GM18951 (cell line): ENCODE results near the gene UBE2D4.
"Not testable (repeated sequence)": the region's sequence is repeated elsewhere in the genome, so short reads cannot be mapped to it uniquely, and the experiment has no call there.

Source experiments
- POLR2A ChIP-seq: IDR thresholded peaks from 4 replicates; pipeline ENCODE4 v1.6.1; 2011; ENCODE audit warnings: mild to moderate bottlenecking; ENCODE audit not compliant: insufficient read length, insufficient read depth; ENCODE audit errors: extremely low read depth
- in situ Hi-C: fragments of 300-500 bp; cut with MboI; formaldehyde crosslinking; loops from one replicate; pipeline ENCODE4 v1.12.0; 2022; ENCODE audit warnings: low sequenced_read_pairs, mixed read lengths, inconsistent platforms; ENCODE audit not compliant: unreplicated experiment

UBE2D4 gene

DNA sequence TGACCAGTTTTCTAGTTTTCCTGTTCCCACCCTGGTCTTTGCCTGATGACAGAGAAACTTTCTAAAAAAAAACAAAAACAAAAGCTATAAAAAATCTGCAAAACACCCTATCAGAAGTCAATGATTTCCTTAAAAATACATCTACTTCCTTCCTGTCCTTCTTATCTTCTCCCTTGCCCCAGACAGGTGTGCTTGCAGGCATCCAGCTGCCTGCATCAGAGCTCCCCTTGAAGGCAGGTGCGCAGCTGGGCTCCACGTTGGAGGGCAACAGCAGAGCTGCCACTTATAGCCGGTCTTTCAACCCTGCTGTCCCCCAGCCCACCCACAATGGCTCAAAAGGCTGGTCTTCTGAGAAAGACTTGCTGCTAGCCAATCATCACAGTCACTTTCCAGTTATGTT lies 29.8 kb downstream of the UBE2D4 start:
- in situ Hi-C loops: no loop called here
- no peak for TF ChIP-seq POLR2A

DNA sequence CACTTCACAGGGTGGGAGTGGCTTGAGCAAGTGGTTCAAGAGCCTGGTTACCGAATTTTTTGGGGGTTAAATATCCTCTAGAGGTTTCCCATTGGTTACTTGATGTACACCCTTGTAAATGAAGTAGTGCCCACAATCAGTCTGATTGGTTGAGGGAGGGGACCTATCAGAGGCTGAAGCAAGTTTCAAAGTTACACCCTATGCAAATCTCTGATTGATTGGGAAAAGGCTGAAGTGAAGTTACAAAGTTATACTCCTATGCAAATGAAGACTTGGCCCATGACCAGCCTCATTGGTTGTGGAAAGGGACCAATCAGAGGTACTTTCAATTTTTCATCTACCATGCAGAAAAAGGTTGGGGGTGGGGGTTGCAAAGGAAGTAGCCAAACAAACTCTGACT lies 34.7 kb downstream of the UBE2D4 start:
- in situ Hi-C loops: no loop called here
- TF ChIP-seq POLR2A: no peak

DNA sequence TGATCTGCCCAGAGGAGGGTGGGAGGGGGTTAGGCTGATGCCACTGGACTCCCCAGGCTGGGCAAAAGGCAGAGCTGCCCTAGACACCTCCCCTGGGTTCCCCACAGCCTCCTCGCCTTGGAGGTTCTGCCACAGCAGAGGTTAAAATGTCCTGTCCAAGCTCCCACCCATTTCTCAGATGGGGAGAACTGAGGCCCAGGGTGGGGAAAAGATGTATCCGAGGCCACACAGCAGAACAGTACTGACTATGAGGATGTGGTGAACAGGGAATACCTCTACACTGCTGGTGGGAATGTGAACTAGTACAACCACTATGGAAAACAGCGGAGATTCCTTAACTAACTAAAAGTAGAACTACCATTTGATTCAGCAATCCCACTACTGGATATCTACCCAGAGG lies 40.2 kb downstream of the UBE2D4 start:
- in situ Hi-C loops: not testable (repeated sequence)

DNA sequence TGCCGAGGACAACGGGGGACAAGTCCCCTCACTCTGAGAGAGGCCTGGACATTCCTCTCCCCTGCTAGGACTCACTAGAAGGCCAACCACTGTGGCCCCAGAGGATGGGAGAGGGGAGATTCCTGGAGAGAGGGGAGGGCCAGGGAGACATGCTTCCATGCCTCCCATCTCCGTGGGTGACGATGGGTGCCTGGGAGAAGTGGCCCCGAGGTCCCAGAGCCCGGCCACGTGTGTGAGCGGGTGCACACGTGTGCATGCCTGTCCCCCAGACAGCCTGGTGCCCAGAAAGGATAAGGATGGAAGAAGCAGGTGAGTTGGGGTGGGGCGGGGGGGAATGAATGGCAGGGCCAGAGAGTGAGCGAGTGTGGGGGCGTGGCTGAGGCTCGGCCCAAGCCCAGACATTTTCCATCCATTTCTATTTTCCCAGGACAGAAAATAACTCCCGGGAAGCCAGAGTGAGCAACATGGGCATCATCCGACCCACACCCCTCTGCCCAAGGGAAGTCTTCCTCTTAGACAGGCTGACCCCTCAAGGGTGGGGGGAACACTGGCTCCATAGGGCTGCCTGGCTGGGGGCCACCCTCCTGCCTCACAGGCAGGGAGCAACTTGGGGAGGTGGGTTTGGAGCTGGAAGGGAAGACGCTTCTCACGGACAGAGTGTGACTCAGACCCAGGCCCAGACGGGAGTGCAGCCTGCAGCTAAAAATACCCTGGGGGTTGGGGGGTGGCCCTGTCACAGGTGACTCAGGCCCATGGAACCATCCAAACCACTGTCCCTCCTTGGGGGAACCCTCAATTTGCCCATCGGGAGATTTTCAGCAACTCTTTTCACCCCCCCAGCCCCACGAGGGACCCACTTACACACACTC lies 42.2 kb downstream of the UBE2D4 start:
- in situ Hi-C loops: not testable (repeated sequence)

DNA sequence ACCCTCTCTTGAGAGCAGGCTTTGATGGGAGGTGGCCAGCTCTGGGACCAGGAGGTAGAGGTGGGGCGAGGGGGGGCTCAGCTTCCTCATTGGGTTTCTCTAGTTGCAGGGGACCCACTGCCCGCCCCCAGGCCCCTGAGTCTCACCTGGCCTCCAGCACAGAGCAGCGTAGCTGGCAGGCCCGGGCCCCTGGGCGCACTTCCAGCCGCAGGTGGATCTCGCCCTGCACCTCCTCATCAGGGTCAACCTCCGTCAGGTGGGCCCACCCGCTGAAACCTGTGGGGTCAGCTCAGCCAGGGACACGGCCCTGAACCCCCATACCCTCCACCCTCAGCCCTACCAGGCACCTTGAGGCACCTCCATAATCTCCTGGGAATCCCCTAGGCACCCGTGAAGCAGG lies 43.4 kb downstream of the UBE2D4 start:
- in situ Hi-C loops: not testable (repeated sequence)

DNA sequence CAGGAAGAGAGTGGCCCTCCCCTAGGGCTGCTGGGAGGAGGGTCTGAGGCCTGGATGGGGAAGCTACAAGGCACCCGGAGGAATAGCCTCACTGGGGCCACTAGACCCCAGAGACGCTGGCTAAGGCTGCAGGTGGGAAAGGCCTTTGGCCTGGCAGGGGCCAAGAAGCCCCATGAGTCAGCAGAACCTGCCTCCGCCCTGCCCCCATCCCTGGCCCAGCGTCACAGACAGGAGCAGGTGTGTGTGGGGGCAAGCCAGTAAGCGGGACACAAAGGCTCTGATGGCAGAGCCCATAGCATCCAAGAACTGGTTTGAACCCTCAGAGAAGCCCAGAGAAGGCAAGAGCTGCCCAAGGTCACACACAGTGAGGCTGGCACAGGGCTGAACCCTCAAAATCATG lies 44.5 kb downstream of the UBE2D4 start:
- in situ Hi-C loops: not testable (repeated sequence)

DNA sequence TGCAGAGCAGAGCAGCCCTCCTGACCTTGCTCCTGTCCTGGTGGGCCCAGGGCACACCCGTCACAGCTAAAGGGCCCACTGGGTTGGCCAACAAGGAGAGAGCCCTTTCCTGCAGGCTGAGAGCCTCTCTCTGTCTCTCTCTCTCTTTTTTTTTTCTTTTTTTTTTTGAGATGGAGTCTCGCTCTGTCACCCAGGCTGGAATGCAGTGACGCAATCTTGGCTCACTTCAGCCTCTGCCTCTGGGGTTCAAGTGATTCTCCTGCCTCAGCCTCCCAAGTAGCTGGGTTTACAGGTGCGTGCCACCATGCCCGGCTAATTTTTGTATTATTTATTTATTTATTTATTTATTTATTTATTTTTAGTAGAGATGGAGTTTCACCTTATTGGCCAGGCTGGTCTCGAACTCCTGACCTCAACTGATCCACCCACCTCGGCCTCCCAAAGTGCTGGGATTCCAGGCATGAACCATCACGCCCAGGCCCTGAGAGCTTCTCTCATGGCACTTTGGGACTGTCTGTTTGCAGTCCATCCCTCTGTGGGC lies 47.9 kb downstream of the UBE2D4 start:
- in situ Hi-C loops: not testable (repeated sequence)

DNA sequence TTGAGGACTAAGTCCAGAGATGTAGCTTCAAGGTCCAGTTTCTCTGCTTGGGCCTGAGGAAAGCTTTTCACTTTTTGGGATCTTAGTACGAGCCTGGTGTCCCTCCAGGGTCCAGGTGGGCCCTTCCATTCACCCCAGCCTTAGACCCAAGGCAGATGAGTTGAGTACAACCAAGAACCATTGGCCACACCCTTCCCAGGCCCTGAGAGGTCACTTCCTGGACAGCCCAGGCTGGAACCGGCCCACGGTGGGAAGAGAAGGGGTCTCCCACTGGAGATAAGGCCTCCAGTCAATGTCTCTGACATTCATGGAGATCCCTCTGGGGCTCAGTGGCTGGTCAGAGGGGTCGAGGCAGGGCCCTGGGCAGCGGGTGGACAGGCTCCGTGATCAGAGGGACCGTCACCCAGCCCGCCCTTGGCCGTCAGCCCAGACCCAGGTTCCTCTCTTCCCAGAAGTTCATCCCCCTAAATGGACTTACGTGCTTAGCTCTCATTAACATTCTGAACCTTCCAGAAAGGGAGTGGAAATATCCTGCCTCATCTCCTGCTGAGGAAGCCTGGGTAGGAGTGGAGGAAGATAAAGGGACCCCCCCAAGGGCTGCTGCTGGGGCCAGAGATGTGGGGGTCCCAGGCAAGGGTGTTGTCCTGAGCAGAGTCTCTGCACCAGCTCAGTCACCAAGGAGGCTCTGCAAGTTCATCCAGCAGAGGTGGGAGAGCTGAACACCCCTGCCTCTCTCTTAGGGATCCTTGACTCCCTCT lies 48.7 kb downstream of the UBE2D4 start:
- in situ Hi-C loops: not testable (repeated sequence)

DNA sequence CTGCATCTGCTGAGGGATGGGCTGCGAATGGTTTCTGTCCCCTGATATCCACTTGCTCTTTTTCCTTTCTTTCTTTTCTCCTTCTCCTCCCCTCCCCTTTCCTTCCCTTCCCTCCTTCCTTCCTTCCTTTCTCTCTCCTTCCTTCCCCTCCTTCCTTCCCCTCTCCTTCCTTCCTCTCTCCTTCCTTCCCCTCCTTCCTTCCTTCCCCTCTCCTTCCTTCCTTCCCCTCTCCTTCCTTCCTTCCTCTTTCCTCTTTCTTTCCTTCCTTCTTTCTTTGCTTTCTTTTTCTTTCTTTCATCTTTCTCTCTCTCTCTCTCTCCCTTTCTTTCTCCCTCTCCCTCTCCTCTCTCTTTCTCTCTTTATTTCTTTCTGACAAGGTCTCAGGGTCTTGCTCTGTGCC lies 51.3 kb downstream of the UBE2D4 start:
- in situ Hi-C loops: no loop called here
- TF ChIP-seq POLR2A: no peak

DNA sequence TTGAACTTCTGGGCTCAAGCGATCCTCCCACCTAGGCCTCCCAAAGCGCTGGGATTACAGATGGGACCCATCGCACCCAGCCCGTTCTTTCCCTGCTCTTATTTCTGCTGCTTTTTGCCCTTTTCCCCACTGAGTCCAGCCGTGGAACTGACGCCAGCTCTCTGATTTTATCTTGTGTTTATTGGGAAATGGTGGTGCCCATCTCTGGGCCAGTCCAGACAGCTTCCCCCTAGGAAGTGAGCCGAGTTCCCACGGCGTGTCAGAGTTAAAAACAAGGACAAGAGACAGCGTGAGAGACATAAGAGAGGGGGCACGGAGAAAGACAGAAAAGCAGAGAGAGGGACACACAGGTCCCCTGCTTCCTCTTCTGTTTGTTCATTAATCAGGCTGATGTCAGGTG lies 51.9 kb downstream of the UBE2D4 start:
- in situ Hi-C loops: not testable (repeated sequence)

DNA sequence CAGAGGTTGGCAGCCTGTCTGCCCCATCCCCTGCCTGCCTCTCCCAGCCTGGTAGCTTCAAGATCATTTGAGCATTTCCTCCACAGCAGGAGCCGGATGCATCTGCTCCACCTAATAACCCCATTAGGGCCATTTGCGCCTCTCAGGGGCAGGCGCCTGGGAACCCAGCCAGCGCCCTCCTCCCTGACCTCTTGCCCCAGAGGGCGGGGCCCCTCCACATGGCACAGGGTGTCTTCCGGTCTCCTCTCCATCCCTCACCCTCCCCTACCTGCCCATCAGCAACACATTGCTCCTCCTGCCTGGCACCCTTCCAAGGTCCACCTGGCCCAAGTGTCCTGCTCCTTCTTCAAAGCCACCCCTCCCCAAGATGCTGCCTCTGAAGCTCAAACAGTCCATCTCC lies 56.6 kb downstream of the UBE2D4 start:
- in situ Hi-C loops: not testable (repeated sequence)

DNA sequence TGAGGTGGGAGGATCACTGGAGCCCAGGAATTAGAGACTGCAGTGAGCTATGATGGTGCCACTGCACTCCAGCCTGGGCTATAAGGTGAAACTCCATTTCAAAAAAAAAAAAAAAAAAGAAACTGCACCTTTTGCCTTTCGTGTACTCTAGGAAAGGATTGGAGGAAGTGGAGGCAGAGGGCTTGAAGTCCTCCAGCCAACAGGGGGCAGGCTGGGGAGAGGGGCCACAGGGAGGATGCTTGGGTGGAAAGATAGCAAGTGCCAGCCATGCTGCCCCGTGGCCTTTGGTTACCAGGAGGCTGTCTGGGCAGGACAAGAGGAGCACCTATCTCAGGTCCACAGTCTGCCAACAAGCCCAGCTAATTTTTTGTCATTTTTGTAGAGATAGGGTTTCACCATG lies 57.5 kb downstream of the UBE2D4 start:
- in situ Hi-C loops: not testable (repeated sequence)

DNA sequence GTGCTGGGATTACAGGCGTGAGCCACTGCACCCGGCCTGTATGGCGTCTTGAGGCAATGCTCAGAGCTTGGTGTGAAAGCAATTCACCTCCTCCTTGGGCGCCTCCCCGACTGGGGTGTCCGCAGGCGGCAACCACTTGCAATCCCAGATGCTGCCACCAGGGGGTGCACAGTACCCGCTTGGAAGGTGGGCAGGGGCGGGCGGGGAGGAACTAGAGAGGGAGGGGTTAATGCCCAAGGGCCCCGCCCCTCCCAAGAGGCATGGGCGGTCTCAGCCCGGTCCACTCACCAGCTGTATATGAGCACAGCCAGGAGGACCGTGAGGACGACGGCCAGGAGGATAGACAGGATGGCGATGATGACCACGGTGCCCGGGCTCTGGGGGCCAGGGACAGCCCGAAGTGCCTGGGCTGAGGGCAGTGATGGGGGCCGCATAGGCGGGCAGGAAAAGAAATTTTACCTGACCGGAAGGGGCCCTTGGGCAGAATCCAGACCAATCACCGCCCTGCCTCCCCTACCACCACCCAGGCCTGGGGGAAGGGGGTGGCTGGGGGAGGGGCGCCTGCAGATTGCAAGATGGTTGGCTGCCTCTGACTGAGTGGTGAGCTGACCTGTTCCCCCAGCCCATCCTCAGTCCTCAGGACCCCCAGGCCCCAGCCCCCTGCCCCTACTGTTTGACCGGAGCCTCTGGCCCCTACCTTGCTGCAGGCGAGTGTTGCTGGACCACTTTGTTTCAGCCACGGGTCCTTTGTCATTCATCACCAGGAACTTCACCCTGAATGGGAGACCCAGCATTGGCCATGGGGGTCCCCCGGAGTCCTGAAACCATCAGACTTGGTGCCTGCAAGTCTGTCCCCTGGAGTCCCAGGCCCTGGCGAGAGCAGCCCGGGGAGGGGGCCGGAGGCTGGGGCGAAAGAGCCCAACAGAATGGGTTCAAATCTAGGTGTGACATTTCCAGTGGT lies 59.9 kb downstream of the UBE2D4 start:
- in situ Hi-C loops: not testable (repeated sequence)

DNA sequence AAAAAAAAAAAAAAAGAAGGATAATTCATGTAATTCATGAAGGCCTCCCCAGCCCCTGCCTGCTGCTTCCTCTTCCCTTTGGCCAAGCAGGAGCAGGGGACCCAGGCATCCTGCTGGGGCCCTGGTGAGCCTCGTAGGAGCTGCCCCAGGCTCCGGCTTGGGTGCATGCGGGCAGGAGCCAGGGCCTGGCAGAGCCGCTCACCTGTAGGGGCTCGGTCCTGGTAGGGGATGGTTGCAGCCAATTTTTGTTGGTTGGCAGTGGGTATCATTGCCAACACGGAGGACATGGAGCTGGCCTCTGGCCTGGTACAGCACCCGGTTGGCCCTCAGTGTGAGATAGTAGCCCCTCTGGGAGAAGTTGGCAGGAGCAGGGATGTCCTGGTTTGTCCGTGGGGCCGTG lies 61.2 kb downstream of the UBE2D4 start:
- in situ Hi-C loops: not testable (repeated sequence)

DNA sequence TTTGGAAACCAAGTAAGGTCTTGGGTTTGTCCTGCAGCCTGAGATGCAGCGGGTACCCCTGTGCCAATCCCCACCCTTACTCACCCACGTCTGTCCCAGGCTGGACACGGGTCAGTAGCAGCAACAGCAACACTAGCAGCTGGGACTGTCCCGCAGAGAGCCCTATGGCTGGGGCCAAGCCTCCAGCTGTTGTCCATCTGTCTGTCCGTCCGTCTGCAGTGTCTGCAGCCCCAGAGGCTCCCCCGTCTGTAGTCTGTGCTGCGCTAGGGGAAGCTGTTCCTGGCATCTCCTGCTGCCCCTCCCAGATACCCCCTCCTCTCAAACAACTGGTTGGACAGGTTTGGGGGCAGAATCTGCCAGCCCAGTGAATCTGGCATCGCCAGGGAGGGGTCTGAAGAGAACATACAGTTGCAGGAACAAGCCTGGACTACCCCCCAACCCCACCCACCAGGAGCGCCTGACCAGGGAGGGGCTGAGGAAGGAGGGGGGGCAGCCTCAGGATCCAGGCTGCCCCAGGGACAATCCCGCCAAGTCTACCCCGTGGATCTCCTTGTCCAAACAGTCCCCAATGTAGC lies 63.9 kb downstream of the UBE2D4 start:
- in situ Hi-C loops: not testable (repeated sequence)

DNA sequence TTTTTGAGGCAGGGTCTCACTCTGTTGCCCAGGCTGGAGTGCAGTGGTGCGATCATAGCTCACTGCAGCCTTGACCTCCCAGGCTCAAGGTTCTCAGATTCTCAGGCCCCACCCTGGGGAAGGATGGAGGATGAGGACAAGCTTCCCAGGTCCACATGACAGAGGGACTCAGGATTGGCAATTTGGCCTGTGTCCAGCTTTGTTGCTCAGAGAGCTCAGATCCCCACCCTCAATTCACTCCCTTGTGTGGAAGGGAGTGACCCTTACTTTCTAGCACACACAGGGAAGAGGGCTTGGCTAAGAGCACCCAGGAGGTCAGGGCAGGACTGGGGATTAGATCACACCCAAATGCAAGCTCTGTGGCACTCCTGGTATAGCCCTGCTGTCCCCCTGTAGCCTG lies 64.6 kb downstream of the UBE2D4 start:
- in situ Hi-C loops: not testable (repeated sequence)

DNA sequence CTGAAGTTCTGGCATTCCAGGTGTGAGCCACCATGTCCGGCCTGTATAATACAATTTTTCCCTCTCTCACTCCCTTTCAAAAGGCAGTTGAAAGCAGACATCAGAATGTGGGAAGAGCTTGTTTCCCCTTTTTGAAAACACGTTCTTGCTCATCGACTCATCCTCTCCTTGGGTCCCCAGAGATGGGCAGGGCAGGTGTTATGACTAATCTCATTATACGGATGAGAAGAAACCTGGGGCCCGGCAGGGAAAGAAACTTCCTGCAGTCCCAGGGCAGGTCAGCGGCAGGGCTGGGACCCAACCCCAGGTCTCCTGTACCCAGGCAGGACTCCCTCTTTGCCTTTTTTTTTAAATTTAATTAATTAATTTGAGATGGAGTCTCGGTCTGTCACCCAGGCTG lies 66.7 kb downstream of the UBE2D4 start:
- in situ Hi-C loops: not testable (repeated sequence)

DNA sequence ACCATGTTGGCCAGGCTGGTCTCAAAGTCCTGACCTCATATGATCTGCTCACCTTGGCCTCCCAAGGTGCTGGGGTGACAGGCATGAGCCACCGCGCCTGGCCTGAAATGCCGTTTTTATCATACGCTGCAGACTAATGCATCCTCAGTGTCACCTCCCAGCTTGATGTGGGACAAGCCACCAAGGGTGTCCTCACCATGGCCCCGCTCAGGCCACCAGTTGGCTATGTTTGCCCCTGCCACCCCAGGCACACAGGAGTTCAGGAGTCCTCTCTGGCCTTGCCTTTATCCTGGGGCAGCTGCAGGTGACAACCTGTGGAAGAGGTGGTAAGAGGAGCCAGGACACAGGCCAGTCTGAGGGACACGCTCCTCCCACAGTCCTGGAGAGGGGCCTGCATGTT lies 68.4 kb downstream of the UBE2D4 start:
- in situ Hi-C loops: not testable (repeated sequence)

DNA sequence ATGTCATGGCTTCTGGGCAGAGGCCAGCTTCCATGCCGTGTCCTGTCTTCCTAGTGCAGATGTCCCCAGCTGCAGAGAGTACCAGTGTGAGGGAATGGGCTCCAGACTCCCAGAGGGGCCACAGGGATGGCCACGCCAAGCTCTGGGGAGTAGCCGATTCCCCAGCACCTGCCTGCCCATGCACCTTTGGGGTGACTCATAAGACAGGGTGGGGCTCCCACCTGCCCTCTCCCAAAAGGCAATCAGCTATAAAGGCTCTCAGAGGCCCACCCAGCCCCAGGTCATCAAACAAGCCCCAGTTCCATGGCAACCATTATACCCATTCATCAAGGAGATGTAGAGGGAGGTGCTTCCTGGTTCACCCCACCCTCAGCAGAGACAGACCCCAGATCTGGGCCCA lies 71.3 kb downstream of the UBE2D4 start, which contains the start of gene SPDYE1:
Gene SPDYE1 (plus strand): TSS at position 366 of the 400 bp plus-strand sequence. CDS start 2,053 bp downstream, outside the sequence.
- in situ Hi-C loops: not testable (repeated sequence)
